Panc1 (cell line): ENCODE results near the gene PRR19. TPM values are rescaled to one million over a fixed set of nuclear protein-coding genes. Genes with fewer than 3 reads are reported as not detected.

ENCODE experiments used
- ATAC-seq: fragments of 200-7000 bp; cut with Tn5 transposase; 2 replicates; pipeline ENCODE4 v1.9.1; 2020; ENCODE audit warnings: mild to moderate bottlenecking, moderate library complexity
- BruUV-seq: library from RNA; stranded (reverse); fragments of 400-500 nt; replicated peaks from 2 replicates; lab custom pipeline; 2021; lab: Mats Ljungman, UMichigan
- CTCF ChIA-PET: fragments of 300-600 bp; sonication (Branson Sonifier 250); formaldehyde crosslinking; loops from one replicate; lab custom pipeline; 2022; ENCODE audit warnings: antibody characterized with exemption; lab: Charles Lee
- POLR2A ChIA-PET: fragments of 300-600 bp; sonication (Branson Sonifier 250); formaldehyde crosslinking; loops from one replicate; lab custom pipeline; 2022; ENCODE audit warnings: antibody characterized with exemption; lab: Charles Lee
- DNase-seq: peaks from one replicate; pipeline ENCODE4 v3.0.0-alpha.2; 2010; ENCODE audit warnings: low read depth, low spot score
- H3K27ac ChIP-seq: 2 replicates; pipeline ENCODE4 v1.5.1; 2011; ENCODE audit warnings: mild to moderate bottlenecking, low read length, inconsistent platforms
- H3K27me3 ChIP-seq: fragments of 200-500 bp; sonication (Bioruptor generic); 2 replicates; pipeline ENCODE4 v1.6.0; 2014; ENCODE audit warnings: low read length, inconsistent platforms; ENCODE audit not compliant: control insufficient read depth, insufficient read depth
- H3K36me3 ChIP-seq: fragments of 200-500 bp; sonication (Bioruptor generic); 2 replicates; pipeline ENCODE4 v1.5.1; 2014; ENCODE audit warnings: inconsistent platforms, mild to moderate bottlenecking, low read length, moderate library complexity; ENCODE audit not compliant: control insufficient read depth, insufficient read depth
- H3K4me1 ChIP-seq: 2 replicates; pipeline ENCODE4 v1.5.1; 2011; ENCODE audit warnings: inconsistent platforms, mild to moderate bottlenecking, low read length, moderate library complexity; ENCODE audit not compliant: control insufficient read depth, insufficient read depth
- H3K4me3 ChIP-seq, 2 experiments: 2 replicates each; pipeline ENCODE4 v1.5.1; 2011 to 2012; ENCODE audit warnings: low read depth in 2 of 2, low read length in 2 of 2, mild to moderate bottlenecking in 2 of 2, inconsistent platforms in 1 of 2, moderate library complexity in 1 of 2
- H3K9me3 ChIP-seq: fragments of 200-500 bp; sonication (Bioruptor generic); 2 replicates; pipeline ENCODE4 v1.5.1; 2014; ENCODE audit warnings: low read depth, mild to moderate bottlenecking, inconsistent platforms, low read length, moderate library complexity; ENCODE audit not compliant: control insufficient read depth, insufficient read depth
- POLR2AphosphoS5 ChIP-seq: IDR thresholded peaks from 2 replicates; pipeline ENCODE4 v1.6.1; 2012; ENCODE audit warnings: mild to moderate bottlenecking, low read depth, low read length, moderate library complexity
- SIN3A ChIP-seq: IDR thresholded peaks from 2 replicates; pipeline ENCODE4 v1.6.1; 2012; ENCODE audit warnings: low read depth, mild to moderate bottlenecking, low read length, moderate library complexity, borderline replicate concordance; ENCODE audit not compliant: insufficient read depth
- TCF7L2 ChIP-seq: IDR thresholded peaks from 2 replicates; pipeline ENCODE4 v1.6.1; 2011; ENCODE audit warnings: mild to moderate bottlenecking, low read depth, low read length, inconsistent platforms
- in situ Hi-C: cut with HindIII; loops from 2 replicates; pipeline ENCODE4 v1.10.0; 2016; ENCODE audit warnings: low sequenced_read_pairs, low pct_unique_long_range_greater_than_20kb
- intact Hi-C: fragments of 100-400 bp; cut with micrococcal nuclease; formaldehyde crosslinking; loops from one replicate; pipeline ENCODE4 v1.10.0; 2022; ENCODE audit not compliant: unreplicated experiment
- total RNA-seq: library from RNA; stranded (reverse); gene quantifications from one replicate; pipeline ENCODE4 v1.2.1, GENCODE V29; 2021; ENCODE audit not compliant: unreplicated experiment
- TF ChIP-seq, protein P1 (sequence below), 2 experiments: IDR thresholded peaks; 2 replicates each; pipeline ENCODE4 v1.6.1; 2011 to 2012; ENCODE audit warnings: low read depth in 2 of 2, control low read depth in 1 of 2, low read length in 1 of 2, mild to moderate bottlenecking in 1 of 2, moderate library complexity in 1 of 2; ENCODE audit not compliant: insufficient read depth in 1 of 2
- TF ChIP-seq, protein P2 (sequence below): fragments of 450-650 bp; IDR thresholded peaks from 2 replicates; pipeline ENCODE4 v1.5.1; 2017; ENCODE audit warnings: mild to moderate bottlenecking

PRR19 gene
- total RNA-seq, 1 experiment from 2014 or later = 2.1 TPM

DNA sequence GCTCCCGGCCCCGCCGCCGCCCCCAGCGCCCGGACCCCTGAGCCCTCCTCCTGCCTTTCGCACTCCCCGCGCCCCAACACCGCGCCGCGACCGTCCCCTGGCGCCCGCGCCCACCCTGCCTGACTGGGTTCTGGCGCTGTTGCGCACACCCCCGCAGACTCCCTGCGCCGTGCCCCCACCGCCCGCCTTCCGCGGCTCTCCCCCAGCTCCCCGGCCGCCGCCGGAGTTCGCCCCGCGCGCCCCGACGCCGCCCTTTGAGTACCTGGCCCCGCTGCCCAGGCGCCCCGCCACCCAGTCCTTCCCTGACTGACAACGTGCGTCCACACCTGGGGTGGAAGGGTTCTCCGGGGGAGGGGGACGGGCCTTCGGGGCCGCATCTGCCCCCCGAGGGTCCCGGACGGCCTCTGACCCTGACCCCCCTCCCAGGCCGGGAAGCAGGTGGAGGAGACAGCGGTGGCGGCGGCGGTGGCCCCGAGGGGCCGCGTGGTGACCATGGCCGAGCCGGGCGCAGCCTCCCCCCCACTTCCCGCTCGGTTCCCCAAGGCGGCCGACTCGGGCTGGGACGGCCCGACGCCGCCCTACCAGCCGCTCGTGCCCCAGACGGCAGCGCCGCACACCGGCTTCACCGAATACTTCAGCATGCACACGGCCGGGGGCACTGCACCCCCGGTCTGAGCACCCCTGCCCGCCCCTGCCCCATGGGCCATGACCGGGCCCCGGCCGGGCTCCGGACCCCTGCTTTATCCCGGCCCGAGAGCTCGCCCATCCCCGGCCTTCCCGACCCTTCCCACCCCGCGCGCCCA, 22.1 kb downstream of the PRR19 start:
- Histone ChIP-seq H3K36me3 (no peaks in the 10 kb centered on the region; the same call in 1 of the 2 replicates), H3K27ac (no peak overlapping the region), H3K4me3 (peak overlapping the region; percentile 36 to 57; a peak in 3 of 4 replicates), H3K9me3 (no peaks in the 10 kb centered on the region), H3K4me1 (no peaks in the 10 kb centered on the region; the same call in 1 of the 2 replicates), H3K27me3 (no peaks in the 10 kb centered on the region)
- DNase-seq (no peak), ATAC-seq (no peak)
- CTCF ChIA-PET = no interaction called here
- intact Hi-C loops = no loop called here
- BruUV-seq = no TSS peak
- in situ Hi-C loops = no loop called here
- TF ChIP-seq, protein P1, sequence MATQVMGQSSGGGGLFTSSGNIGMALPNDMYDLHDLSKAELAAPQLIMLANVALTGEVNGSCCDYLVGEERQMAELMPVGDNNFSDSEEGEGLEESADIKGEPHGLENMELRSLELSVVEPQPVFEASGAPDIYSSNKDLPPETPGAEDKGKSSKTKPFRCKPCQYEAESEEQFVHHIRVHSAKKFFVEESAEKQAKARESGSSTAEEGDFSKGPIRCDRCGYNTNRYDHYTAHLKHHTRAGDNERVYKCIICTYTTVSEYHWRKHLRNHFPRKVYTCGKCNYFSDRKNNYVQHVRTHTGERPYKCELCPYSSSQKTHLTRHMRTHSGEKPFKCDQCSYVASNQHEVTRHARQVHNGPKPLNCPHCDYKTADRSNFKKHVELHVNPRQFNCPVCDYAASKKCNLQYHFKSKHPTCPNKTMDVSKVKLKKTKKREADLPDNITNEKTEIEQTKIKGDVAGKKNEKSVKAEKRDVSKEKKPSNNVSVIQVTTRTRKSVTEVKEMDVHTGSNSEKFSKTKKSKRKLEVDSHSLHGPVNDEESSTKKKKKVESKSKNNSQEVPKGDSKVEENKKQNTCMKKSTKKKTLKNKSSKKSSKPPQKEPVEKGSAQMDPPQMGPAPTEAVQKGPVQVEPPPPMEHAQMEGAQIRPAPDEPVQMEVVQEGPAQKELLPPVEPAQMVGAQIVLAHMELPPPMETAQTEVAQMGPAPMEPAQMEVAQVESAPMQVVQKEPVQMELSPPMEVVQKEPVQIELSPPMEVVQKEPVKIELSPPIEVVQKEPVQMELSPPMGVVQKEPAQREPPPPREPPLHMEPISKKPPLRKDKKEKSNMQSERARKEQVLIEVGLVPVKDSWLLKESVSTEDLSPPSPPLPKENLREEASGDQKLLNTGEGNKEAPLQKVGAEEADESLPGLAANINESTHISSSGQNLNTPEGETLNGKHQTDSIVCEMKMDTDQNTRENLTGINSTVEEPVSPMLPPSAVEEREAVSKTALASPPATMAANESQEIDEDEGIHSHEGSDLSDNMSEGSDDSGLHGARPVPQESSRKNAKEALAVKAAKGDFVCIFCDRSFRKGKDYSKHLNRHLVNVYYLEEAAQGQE (IDR thresholded peaks at IDR 0.05; ENCODE audit: insufficient read depth in 1 of 2, low read depth in 2 of 2, low read length in 1 of 2) = no peak
- TF ChIP-seq, protein P2, sequence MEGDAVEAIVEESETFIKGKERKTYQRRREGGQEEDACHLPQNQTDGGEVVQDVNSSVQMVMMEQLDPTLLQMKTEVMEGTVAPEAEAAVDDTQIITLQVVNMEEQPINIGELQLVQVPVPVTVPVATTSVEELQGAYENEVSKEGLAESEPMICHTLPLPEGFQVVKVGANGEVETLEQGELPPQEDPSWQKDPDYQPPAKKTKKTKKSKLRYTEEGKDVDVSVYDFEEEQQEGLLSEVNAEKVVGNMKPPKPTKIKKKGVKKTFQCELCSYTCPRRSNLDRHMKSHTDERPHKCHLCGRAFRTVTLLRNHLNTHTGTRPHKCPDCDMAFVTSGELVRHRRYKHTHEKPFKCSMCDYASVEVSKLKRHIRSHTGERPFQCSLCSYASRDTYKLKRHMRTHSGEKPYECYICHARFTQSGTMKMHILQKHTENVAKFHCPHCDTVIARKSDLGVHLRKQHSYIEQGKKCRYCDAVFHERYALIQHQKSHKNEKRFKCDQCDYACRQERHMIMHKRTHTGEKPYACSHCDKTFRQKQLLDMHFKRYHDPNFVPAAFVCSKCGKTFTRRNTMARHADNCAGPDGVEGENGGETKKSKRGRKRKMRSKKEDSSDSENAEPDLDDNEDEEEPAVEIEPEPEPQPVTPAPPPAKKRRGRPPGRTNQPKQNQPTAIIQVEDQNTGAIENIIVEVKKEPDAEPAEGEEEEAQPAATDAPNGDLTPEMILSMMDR = no peak
- no peak for TF ChIP-seq SIN3A
- no peak for TF ChIP-seq TCF7L2
- no peak for TF ChIP-seq POLR2AphosphoS5
- POLR2A ChIA-PET = no interaction called here

DNA sequence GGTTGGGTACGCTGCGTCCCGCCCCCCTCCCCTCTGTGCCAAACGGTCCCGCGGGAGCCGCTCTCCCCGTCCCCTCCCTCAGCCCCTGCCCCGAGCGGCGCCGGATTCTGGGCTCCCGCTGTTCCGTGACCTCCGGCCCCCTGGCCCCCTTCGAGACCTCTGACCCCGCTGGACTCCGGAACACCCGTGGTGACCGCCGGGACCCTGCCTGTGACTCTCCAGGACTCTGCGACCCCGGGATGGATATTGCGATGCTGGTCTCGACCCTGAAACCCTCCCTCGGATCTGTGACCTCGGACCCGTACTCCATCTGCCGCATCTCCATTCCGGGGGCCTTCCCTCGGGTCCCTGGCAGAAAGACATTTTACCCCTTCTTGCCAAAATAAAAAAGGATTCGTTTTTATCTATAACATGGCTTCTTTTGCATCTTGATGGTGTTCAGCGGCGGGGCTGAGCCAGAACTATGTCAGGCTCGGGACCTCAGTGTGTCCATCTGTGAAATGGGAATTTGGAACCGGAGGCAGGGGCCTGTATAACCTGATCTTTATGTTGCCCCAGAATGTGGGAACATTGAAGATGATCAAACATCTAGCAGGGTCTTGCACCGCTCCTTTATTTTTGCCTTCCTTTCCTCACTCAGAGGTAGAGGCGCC, 22.8 kb downstream of the PRR19 start:
- H3K4me3 ChIP-seq = peak overlapping the region; percentile 36 to 57
- no peaks in the 10 kb centered on the region for H3K9me3 ChIP-seq
- ChIA-PET CTCF (no interaction called here), POLR2A (no interaction called here)
- in situ Hi-C loops = no loop called here
- H3K27ac ChIP-seq = peak overlapping the region; percentile 59; the same call in 1 of the 2 replicates
- no peaks in the 10 kb centered on the region for H3K27me3 ChIP-seq
- H3K36me3 ChIP-seq = no peaks in the 10 kb centered on the region; the same call in 1 of the 2 replicates
- H3K4me1 ChIP-seq = no peaks in the 10 kb centered on the region; the same call in 1 of the 2 replicates
- ATAC-seq = no peak
- no peak for DNase-seq
- intact Hi-C loops = no loop called here
- TF ChIP-seq SIN3A = no peak
- TF ChIP-seq, protein P2 = no peak
- TF ChIP-seq POLR2AphosphoS5 = no peak
- no peak for TF ChIP-seq TCF7L2
- TF ChIP-seq, protein P1 (IDR thresholded peaks at IDR 0.05; ENCODE audit: insufficient read depth in 1 of 2, low read depth in 2 of 2, low read length in 1 of 2) = no peak
- BruUV-seq = no TSS peak
